HEK293 (cell line): ENCODE data around the gene THSD7B.

Experiments used
- CTCF ChIA-PET: fragments of 350-600 bp; formaldehyde crosslinking; extraction: SDS; loops from one replicate; lab custom pipeline; 2021; ENCODE audit warnings: antibody characterized with exemption; lab: Yijun Ruan, JAX
- POLR2A ChIA-PET: fragments of 300-600 bp; formaldehyde crosslinking; extraction: SDS; loops from one replicate; lab custom pipeline; 2020; ENCODE audit warnings: antibody characterized with exemption, inconsistent platforms; lab: Yijun Ruan, JAX
- H3K27ac ChIP-seq: fragments of 200-500 bp; sonication (Bioruptor generic); 2 replicates; pipeline ENCODE4 v1.5.1; 2014; ENCODE audit warnings: low read depth, low read length, control low read depth, inconsistent platforms; ENCODE audit errors: extremely low read depth
- H3K36me3 ChIP-seq, 2 experiments: fragments of 200-500 bp in 1 of 2; sonication (Bioruptor generic) in 1 of 2; 1 replicate in 1 of 2; 2 replicates in 1 of 2; pipeline ENCODE4 v1.5.1; 2014 to 2017; ENCODE audit warnings: inconsistent platforms in 2 of 2, low read length in 2 of 2; ENCODE audit not compliant: control insufficient read depth in 2 of 2, insufficient read depth in 1 of 2
- H3K4me1 ChIP-seq: fragments of 200-500 bp; sonication (Bioruptor generic); 2 replicates; pipeline ENCODE4 v1.5.1; 2014; ENCODE audit warnings: mild to moderate bottlenecking, low read length, inconsistent platforms; ENCODE audit not compliant: control insufficient read depth, insufficient read depth
- H3K4me3 ChIP-seq: 2 replicates; pipeline ENCODE4 v1.5.1; 2011; ENCODE audit warnings: low read depth, mild to moderate bottlenecking, control low read depth, low read length, moderate library complexity
- H3K9me3 ChIP-seq: fragments of 200-500 bp; sonication (Bioruptor generic); 2 replicates; pipeline ENCODE4 v1.5.1; 2014; ENCODE audit warnings: low read depth, low read length, inconsistent platforms; ENCODE audit not compliant: control insufficient read depth, insufficient read depth
- BCL11A ChIP-seq: fragments of 450-650 bp; formaldehyde crosslinking; IDR thresholded peaks from 2 replicates; pipeline ENCODE4 v1.5.1; 2016; ENCODE audit warnings: low read depth, missing biosample characterization, missing genetic modification characterization
- BCL11B ChIP-seq: fragments of 450-650 bp; formaldehyde crosslinking; IDR thresholded peaks from 2 replicates; pipeline ENCODE4 v1.5.1; 2016; ENCODE audit warnings: low read depth, missing biosample characterization, missing genetic modification characterization
- GLI4 ChIP-seq: fragments of 450-650 bp; formaldehyde crosslinking; IDR thresholded peaks from 2 replicates; pipeline ENCODE4 v1.5.1; 2016; ENCODE audit warnings: missing biosample characterization, missing genetic modification characterization
- HOXC10 ChIP-seq: sonication (generic); formaldehyde crosslinking; IDR thresholded peaks from 2 replicates; pipeline ENCODE4 v1.8.1; 2023; ENCODE audit warnings: mild to moderate bottlenecking, missing genetic modification reagents
- KLF1 ChIP-seq: fragments of 450-650 bp; formaldehyde crosslinking; IDR thresholded peaks from 2 replicates; pipeline ENCODE4 v1.5.1; 2016; ENCODE audit warnings: missing biosample characterization, missing genetic modification characterization
- KLF7 ChIP-seq: fragments of 450-650 bp; formaldehyde crosslinking; IDR thresholded peaks from 2 replicates; pipeline ENCODE4 v1.5.1; 2016; ENCODE audit warnings: missing biosample characterization, missing genetic modification characterization, borderline replicate concordance
- PRDM1 ChIP-seq: fragments of 450-650 bp; formaldehyde crosslinking; IDR thresholded peaks from 2 replicates; pipeline ENCODE4; 2016; ENCODE audit warnings: missing biosample characterization, missing genetic modification characterization
- SP3 ChIP-seq: fragments of 450-650 bp; formaldehyde crosslinking; IDR thresholded peaks from 2 replicates; pipeline ENCODE4 v1.5.1; 2016; ENCODE audit warnings: missing biosample characterization, missing genetic modification characterization
- TRIM28 ChIP-seq: IDR thresholded peaks from 2 replicates; pipeline ENCODE4 v1.6.1; 2011; ENCODE audit warnings: low read length, control low read depth, borderline replicate concordance
- ZBTB1 ChIP-seq: fragments of 450-650 bp; formaldehyde crosslinking; IDR thresholded peaks from 2 replicates; pipeline ENCODE4 v1.5.1; 2016; ENCODE audit warnings: missing biosample characterization, missing genetic modification characterization
- ZBTB17 ChIP-seq: fragments of 450-650 bp; formaldehyde crosslinking; IDR thresholded peaks from 2 replicates; pipeline ENCODE4 v1.5.1; 2016; ENCODE audit warnings: missing biosample characterization, missing genetic modification characterization
- ZFHX2 ChIP-seq: fragments of 450-650 bp; formaldehyde crosslinking; conservative IDR thresholded peaks from 2 replicates; pipeline ENCODE4 v1.5.1; 2016; ENCODE audit warnings: missing biosample characterization, missing genetic modification characterization
- ZFP3 ChIP-seq: fragments of 450-650 bp; formaldehyde crosslinking; IDR thresholded peaks from 2 replicates; pipeline ENCODE4 v1.5.1; 2016; ENCODE audit warnings: low read depth, missing biosample characterization, missing genetic modification characterization
- ZNF10 ChIP-seq: fragments of 450-650 bp; formaldehyde crosslinking; IDR thresholded peaks from 2 replicates; pipeline ENCODE4 v1.5.1; 2017; ENCODE audit warnings: missing biosample characterization, missing genetic modification characterization
- ZNF121 ChIP-seq: fragments of 450-650 bp; formaldehyde crosslinking; IDR thresholded peaks from 2 replicates; pipeline ENCODE4 v1.5.1; 2016; ENCODE audit warnings: missing biosample characterization, missing genetic modification characterization
- ZNF138 ChIP-seq: fragments of 450-650 bp; formaldehyde crosslinking; IDR thresholded peaks from 2 replicates; pipeline ENCODE4 v1.5.1; 2016; ENCODE audit warnings: missing biosample characterization, missing genetic modification characterization, borderline replicate concordance
- ZNF140 ChIP-seq: fragments of 450-650 bp; formaldehyde crosslinking; IDR thresholded peaks from 2 replicates; pipeline ENCODE4 v1.5.1; 2016; ENCODE audit warnings: missing biosample characterization, missing genetic modification characterization
- ZNF202 ChIP-seq: fragments of 450-650 bp; formaldehyde crosslinking; IDR thresholded peaks from 2 replicates; pipeline ENCODE4 v1.5.1; 2016; ENCODE audit warnings: missing biosample characterization, missing genetic modification characterization, borderline replicate concordance
- ZNF223 ChIP-seq: fragments of 450-650 bp; formaldehyde crosslinking; IDR thresholded peaks from 2 replicates; pipeline ENCODE4 v1.5.1; 2016; ENCODE audit warnings: missing biosample characterization, missing genetic modification characterization
- ZNF24 ChIP-seq: fragments of 450-650 bp; formaldehyde crosslinking; IDR thresholded peaks from 2 replicates; pipeline ENCODE4 v1.5.1; 2016; ENCODE audit warnings: missing biosample characterization, missing genetic modification characterization
- ZNF335 ChIP-seq: fragments of 450-650 bp; formaldehyde crosslinking; conservative IDR thresholded peaks from 2 replicates; pipeline ENCODE4 v1.5.1; 2016; ENCODE audit warnings: missing biosample characterization, missing genetic modification characterization
- ZNF341 ChIP-seq: fragments of 450-650 bp; formaldehyde crosslinking; IDR thresholded peaks from 2 replicates; pipeline ENCODE4; 2016; ENCODE audit warnings: low read depth, missing biosample characterization, missing genetic modification characterization
- ZNF354C ChIP-seq: fragments of 450-650 bp; formaldehyde crosslinking; IDR thresholded peaks from 2 replicates; pipeline ENCODE4 v1.5.1; 2016; ENCODE audit warnings: missing biosample characterization, missing genetic modification characterization, low read depth, borderline replicate concordance
- ZNF404 ChIP-seq: fragments of 450-650 bp; formaldehyde crosslinking; IDR thresholded peaks from 2 replicates; pipeline ENCODE4 v1.5.1; 2017; ENCODE audit warnings: missing biosample characterization, missing genetic modification characterization
- ZNF514 ChIP-seq: fragments of 450-650 bp; formaldehyde crosslinking; IDR thresholded peaks from 2 replicates; pipeline ENCODE4 v1.5.1; 2016; ENCODE audit warnings: missing biosample characterization, missing genetic modification characterization
- ZNF558 ChIP-seq: fragments of 450-650 bp; formaldehyde crosslinking; IDR thresholded peaks from 2 replicates; pipeline ENCODE4 v1.5.1; 2016; ENCODE audit warnings: missing biosample characterization, missing genetic modification characterization
- ZNF560 ChIP-seq: fragments of 450-650 bp; formaldehyde crosslinking; IDR thresholded peaks from 2 replicates; pipeline ENCODE4 v1.5.1; 2017; ENCODE audit warnings: missing biosample characterization, missing genetic modification characterization, borderline replicate concordance
- ZNF561 ChIP-seq: fragments of 450-650 bp; IDR thresholded peaks from 2 replicates; pipeline ENCODE4 v1.5.1; 2018; ENCODE audit warnings: missing biosample characterization, missing genetic modification characterization, borderline replicate concordance
- ZNF571 ChIP-seq: fragments of 450-650 bp; formaldehyde crosslinking; IDR thresholded peaks from 2 replicates; pipeline ENCODE4 v1.5.0; 2017; ENCODE audit warnings: missing biosample characterization, missing genetic modification characterization
- ZNF600 ChIP-seq: fragments of 450-650 bp; formaldehyde crosslinking; IDR thresholded peaks from 2 replicates; pipeline ENCODE4 v1.5.1; 2016; ENCODE audit warnings: missing biosample characterization, missing genetic modification characterization
- ZNF624 ChIP-seq: fragments of 450-650 bp; formaldehyde crosslinking; IDR thresholded peaks from 2 replicates; pipeline ENCODE4 v1.5.1; 2017; ENCODE audit warnings: missing biosample characterization, missing genetic modification characterization
- ZNF654 ChIP-seq: fragments of 450-650 bp; formaldehyde crosslinking; IDR thresholded peaks from 2 replicates; pipeline ENCODE4 v1.5.1; 2016; ENCODE audit warnings: low read depth, missing biosample characterization, missing genetic modification characterization
- ZNF670 ChIP-seq: fragments of 450-650 bp; formaldehyde crosslinking; IDR thresholded peaks from 2 replicates; pipeline ENCODE4 v1.5.1; 2016; ENCODE audit warnings: missing biosample characterization, missing genetic modification characterization, low read depth
- ZNF776 ChIP-seq: fragments of 450-650 bp; formaldehyde crosslinking; IDR thresholded peaks from 2 replicates; pipeline ENCODE4 v1.5.0; 2017; ENCODE audit warnings: missing biosample characterization, missing genetic modification characterization, borderline replicate concordance
- TF ChIP-seq, protein P1 (sequence below): fragments of 450-650 bp; formaldehyde crosslinking; IDR thresholded peaks from 2 replicates; pipeline ENCODE4 v1.5.1; 2017; ENCODE audit warnings: missing biosample characterization, missing genetic modification characterization
- TF ChIP-seq, protein P2 (sequence below): fragments of 450-650 bp; formaldehyde crosslinking; IDR thresholded peaks from 2 replicates; pipeline ENCODE4 v1.5.1; 2016; ENCODE audit warnings: missing biosample characterization, missing genetic modification characterization

THSD7B gene

DNA sequence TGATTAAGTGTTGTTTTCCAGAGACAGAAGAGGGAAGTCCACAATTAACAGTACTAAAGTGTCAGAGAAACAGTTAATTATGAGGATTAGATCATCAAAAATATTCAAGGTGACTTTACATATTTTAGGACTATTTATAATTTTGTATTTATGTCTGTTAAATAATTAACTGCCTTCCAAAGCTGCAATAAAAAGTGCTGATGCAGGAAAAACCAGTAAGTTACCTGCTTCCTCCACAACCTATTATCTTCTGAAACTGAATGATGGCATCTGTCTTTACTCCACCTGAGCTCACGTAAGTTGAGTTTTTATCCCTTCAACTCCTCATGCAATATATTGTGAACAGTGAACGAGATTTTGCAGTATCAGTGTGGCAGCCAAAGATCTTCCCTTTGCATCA lies 570.7 kb downstream of the THSD7B start:
- POLR2A ChIA-PET, result no interaction called here
- TF ChIP-seq GLI4 (tag by site-specific recombination), result no peak
- no peak for TF ChIP-seq ZNF341 (tag by site-specific recombination)
- TF ChIP-seq, protein P1, sequence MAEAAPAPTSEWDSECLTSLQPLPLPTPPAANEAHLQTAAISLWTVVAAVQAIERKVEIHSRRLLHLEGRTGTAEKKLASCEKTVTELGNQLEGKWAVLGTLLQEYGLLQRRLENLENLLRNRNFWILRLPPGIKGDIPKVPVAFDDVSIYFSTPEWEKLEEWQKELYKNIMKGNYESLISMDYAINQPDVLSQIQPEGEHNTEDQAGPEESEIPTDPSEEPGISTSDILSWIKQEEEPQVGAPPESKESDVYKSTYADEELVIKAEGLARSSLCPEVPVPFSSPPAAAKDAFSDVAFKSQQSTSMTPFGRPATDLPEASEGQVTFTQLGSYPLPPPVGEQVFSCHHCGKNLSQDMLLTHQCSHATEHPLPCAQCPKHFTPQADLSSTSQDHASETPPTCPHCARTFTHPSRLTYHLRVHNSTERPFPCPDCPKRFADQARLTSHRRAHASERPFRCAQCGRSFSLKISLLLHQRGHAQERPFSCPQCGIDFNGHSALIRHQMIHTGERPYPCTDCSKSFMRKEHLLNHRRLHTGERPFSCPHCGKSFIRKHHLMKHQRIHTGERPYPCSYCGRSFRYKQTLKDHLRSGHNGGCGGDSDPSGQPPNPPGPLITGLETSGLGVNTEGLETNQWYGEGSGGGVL (tag by site-specific recombination), result no peak
- TF ChIP-seq ZNF10 (tag by site-specific recombination), result no peak
- no peak for TF ChIP-seq ZNF24 (tag by site-specific recombination)
- TF ChIP-seq TRIM28, result no peak
- no peak for TF ChIP-seq ZNF404 (tag by site-specific recombination)
- TF ChIP-seq ZNF776 (tag by site-specific recombination), result no peak
- TF ChIP-seq, protein P2, sequence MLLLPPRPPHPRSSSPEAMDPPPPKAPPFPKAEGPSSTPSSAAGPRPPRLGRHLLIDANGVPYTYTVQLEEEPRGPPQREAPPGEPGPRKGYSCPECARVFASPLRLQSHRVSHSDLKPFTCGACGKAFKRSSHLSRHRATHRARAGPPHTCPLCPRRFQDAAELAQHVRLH (tag by site-specific recombination), result no peak
- H3K4me3 ChIP-seq, result no peak overlapping the region
- H3K4me1 ChIP-seq, result no peaks in the 10 kb centered on the region
- no peaks in the 10 kb centered on the region for H3K36me3 ChIP-seq
- no peaks in the 10 kb centered on the region for H3K9me3 ChIP-seq
- no peak overlapping the region for H3K27ac ChIP-seq
- CTCF ChIA-PET, result no interaction called here

DNA sequence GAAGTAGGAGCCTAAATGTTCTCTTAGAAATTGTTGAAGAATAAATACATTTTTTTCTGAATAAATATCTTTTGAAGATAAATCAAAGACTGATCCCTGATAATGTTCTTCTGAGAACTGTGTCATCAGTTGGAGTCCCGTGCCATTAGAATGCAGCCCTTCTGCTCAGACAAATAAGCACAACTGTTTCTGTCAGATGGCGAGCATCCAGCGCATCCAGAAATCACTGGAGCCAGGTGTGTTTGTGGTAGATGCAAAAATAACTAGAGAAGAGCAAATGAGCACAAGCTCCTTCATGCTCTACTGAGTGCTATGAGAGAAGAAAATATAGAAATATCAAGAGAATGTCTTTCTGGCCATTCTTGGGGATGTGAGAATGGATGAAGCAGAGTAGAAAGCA lies 573.7 kb downstream of the THSD7B start:
- no peak overlapping the region for H3K4me3 ChIP-seq
- H3K36me3 ChIP-seq, result no peaks in the 10 kb centered on the region
- H3K4me1 ChIP-seq, result no peaks in the 10 kb centered on the region
- no peaks in the 10 kb centered on the region for H3K9me3 ChIP-seq
- ChIA-PET POLR2A (no interaction called here), CTCF (interaction anchor here (0.6 kb wide), 1 partner anchor 115 kb away, joined by 4 read pairs; no protein-coding TSS in a partner anchor)
- TF ChIP-seq ZNF571 (tag by site-specific recombination) (no peak), KLF1 (tag by site-specific recombination) (no peak), ZNF202 (tag by site-specific recombination) (no peak), SP3 (no peak), KLF7 (no peak), ZBTB17 (tag by site-specific recombination) (no peak), ZFHX2 (tag by site-specific recombination) (no peak), ZNF600 (tag by site-specific recombination) (no peak), ZNF514 (no peak), HOXC10 (CRISPR knock-in tag) (no peak)
- H3K27ac ChIP-seq, result no peak overlapping the region

DNA sequence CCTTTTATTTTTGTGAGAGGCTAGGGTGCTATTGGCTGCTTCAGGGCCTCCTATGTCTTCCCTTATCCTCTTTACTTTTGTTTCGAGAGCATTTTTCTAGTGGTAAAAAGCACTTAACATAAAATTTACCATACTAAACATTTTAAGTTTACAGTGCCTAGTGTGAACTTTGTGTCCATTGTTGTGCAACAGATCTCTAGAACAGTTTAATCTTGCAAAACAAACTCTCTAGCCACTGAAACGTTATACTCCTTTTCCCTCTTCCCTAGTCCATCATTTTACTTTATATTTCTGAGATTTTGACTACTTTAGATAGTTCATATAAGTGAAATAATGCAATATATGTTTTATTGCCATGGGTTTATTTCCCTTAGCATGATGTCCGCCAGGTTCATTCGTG lies 580.6 kb downstream of the THSD7B start:
- H3K4me1 ChIP-seq, result no peaks in the 10 kb centered on the region
- H3K36me3 ChIP-seq, result no peaks in the 10 kb centered on the region
- ChIA-PET POLR2A (no interaction called here), CTCF (interaction anchor here (1.1 kb wide), 1 partner anchor 145 kb away, joined by 3 read pairs; no protein-coding TSS in a partner anchor)
- no peak overlapping the region for H3K27ac ChIP-seq
- no peak overlapping the region for H3K4me3 ChIP-seq
- H3K9me3 ChIP-seq, result no peaks in the 10 kb centered on the region
- TF ChIP-seq ZNF670 (no peak), ZNF560 (tag by site-specific recombination) (no peak), BCL11A (tag by site-specific recombination) (no peak), ZBTB1 (tag by site-specific recombination) (no peak), PRDM1 (no peak), ZNF624 (tag by site-specific recombination) (no peak), ZFP3 (tag by site-specific recombination) (no peak), ZNF561 (tag by site-specific recombination) (no peak), ZNF558 (tag by site-specific recombination) (no peak), ZNF121 (no peak), ZNF354C (tag by site-specific recombination) (no peak), ZNF335 (tag by site-specific recombination) (no peak), ZNF138 (tag by site-specific recombination) (no peak), ZNF140 (tag by site-specific recombination) (no peak), ZNF654 (no peak), BCL11B (no peak), ZBTB17 (tag by site-specific recombination) (no peak), HOXC10 (CRISPR knock-in tag) (no peak), ZNF223 (tag by site-specific recombination) (no peak)
